PC-3 (cell line): ENCODE measurements around the gene DLL3. TPM values are rescaled to one million over a fixed set of nuclear protein-coding genes. Genes with fewer than 3 reads are reported as not detected.

ENCODE experiments used
- ATAC-seq: fragments of 200-7000 bp; cut with Tn5 transposase; 2 replicates; pipeline ENCODE4 v1.9.1; 2020; ENCODE audit warnings: mild to moderate bottlenecking, moderate library complexity
- BruUV-seq: library from RNA; stranded (reverse); fragments of 400-500 nt; replicated peaks from 2 replicates; lab custom pipeline; 2021; lab: Mats Ljungman, UMichigan
- CTCF ChIA-PET: fragments of 300-600 bp; sonication (Branson Sonifier 250); formaldehyde crosslinking; loops from one replicate; lab custom pipeline; 2022; ENCODE audit warnings: antibody characterized with exemption; lab: Charles Lee
- POLR2A ChIA-PET: fragments of 300-600 bp; sonication (Branson Sonifier 250); formaldehyde crosslinking; loops from one replicate; lab custom pipeline; 2022; ENCODE audit warnings: antibody characterized with exemption; ENCODE audit not compliant: unreplicated experiment; lab: Charles Lee
- DNase-seq: peaks from one replicate; pipeline ENCODE4 v3.0.0-alpha.2; 2015
- H2AFZ ChIP-seq: fragments of 300-600 bp; sonication (generic); 2 replicates; pipeline ENCODE4 v1.6.0; 2016; ENCODE audit warnings: antibody characterized with exemption, low read length
- H3F3A ChIP-seq: fragments of 300-600 bp; sonication (generic); one replicate; pipeline ENCODE4 v1.6.0; 2017; ENCODE audit warnings: antibody characterized with exemption, low read length, control low read depth, mild to moderate bottlenecking; ENCODE audit not compliant: unreplicated experiment
- H3K27ac ChIP-seq: fragments of 300-600 bp; sonication (generic); 2 replicates; pipeline ENCODE4 v1.5.1; 2016; ENCODE audit warnings: mild to moderate bottlenecking, low read length
- H3K27me3 ChIP-seq: fragments of 300-600 bp; sonication (generic); 2 replicates; pipeline ENCODE4 v1.6.1; 2016; ENCODE audit warnings: low read length, mixed read lengths
- H3K36me3 ChIP-seq: fragments of 300-600 bp; sonication (generic); 2 replicates; pipeline ENCODE4 v1.6.1; 2016; ENCODE audit warnings: low read depth, mixed run types, low read length, mixed read lengths
- H3K4me1 ChIP-seq: fragments of 300-600 bp; sonication (generic); 2 replicates; pipeline ENCODE4 v1.5.1; 2016; ENCODE audit warnings: low read length; ENCODE audit not compliant: insufficient read depth
- H3K4me2 ChIP-seq: fragments of 300-600 bp; sonication (generic); 2 replicates; pipeline ENCODE4 v1.6.0; 2016; ENCODE audit warnings: low read length
- H3K4me3 ChIP-seq: fragments of 300-600 bp; sonication (generic); 2 replicates; pipeline ENCODE4 v1.5.1; 2016; ENCODE audit warnings: mild to moderate bottlenecking, low read length, mixed read lengths
- H3K79me2 ChIP-seq: fragments of 300-600 bp; sonication (generic); 2 replicates; pipeline ENCODE4 v1.6.1; 2017; ENCODE audit warnings: low read length, mixed read lengths
- H3K9ac ChIP-seq: fragments of 300-600 bp; sonication (generic); 2 replicates; pipeline ENCODE4 v1.6.0; 2016; ENCODE audit warnings: mild to moderate bottlenecking, low read length
- H3K9me2 ChIP-seq: fragments of 300-600 bp; sonication (generic); replicated peaks from 2 replicates; pipeline ENCODE4 v1.6.1; 2016; ENCODE audit warnings: mixed run types, low read length, mixed read lengths
- H3K9me3 ChIP-seq: fragments of 300-600 bp; sonication (generic); 2 replicates; pipeline ENCODE4 v1.6.1; 2016; ENCODE audit warnings: low read length, mixed read lengths
- H4K20me1 ChIP-seq: fragments of 300-600 bp; sonication (generic); 2 replicates; pipeline ENCODE4 v1.6.1; 2016; ENCODE audit warnings: low read length, mixed read lengths
- EZH2 ChIP-seq: fragments of 300-600 bp; sonication (generic); IDR thresholded peaks from one replicate; pipeline ENCODE4 v1.6.1; 2017; ENCODE audit warnings: antibody characterized with exemption, mild to moderate bottlenecking, low read length; ENCODE audit not compliant: unreplicated experiment
- EZH2phosphoT487 ChIP-seq: fragments of 300-600 bp; sonication (generic); IDR thresholded peaks from 2 replicates; pipeline ENCODE4 v1.6.1; 2018; ENCODE audit warnings: mild to moderate bottlenecking, antibody characterized with exemption, low read length, borderline replicate concordance
- intact Hi-C: fragments of 100-400 bp; cut with micrococcal nuclease; formaldehyde crosslinking; loops from 2 replicates; pipeline ENCODE4 v1.9.0; 2023
- total RNA-seq: library from RNA; depleted of rRNA; stranded (reverse); fragments of >200 nt; gene quantifications from 2 replicates; pipeline ENCODE4 v1.2.3, GENCODE V29; 2014
- TF ChIP-seq, protein P1 (sequence below): fragments of 300-600 bp; sonication (generic); conservative IDR thresholded peaks from 2 replicates; pipeline ENCODE4 v1.5.1; 2017; ENCODE audit warnings: antibody characterized with exemption, low read depth, mild to moderate bottlenecking, low read length

DLL3 gene
- total RNA-seq, 1 experiment from 2014 or later, result 7.2 TPM

DNA sequence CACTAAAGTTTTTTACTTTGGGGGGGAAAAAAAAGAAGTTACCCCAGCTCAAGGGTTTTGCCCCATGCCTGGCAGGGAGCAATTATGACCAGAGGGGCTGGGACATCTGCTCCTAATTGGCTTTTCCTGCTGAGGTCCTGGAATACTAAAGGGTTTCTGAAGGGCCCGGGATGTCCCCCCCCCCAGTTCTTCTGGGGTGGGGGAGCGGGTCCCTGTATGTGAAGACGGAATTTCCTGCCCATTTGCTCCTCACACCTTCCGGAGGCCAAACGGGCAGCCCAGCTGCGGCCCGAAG is 1.1 kb upstream of the DLL3 start:
- Histone ChIP-seq H3K9me2 (no peaks in the 10 kb centered on the region), H3F3A (no peaks in the 10 kb centered on the region), H2AFZ (peak overlapping the region; percentile 98), H3K27ac (no peak overlapping the region), H4K20me1 (no peaks in the 10 kb centered on the region), H3K9ac (no peak overlapping the region), H3K4me2 (peak overlapping the region; percentile 95), H3K27me3 (no peaks in the 10 kb centered on the region), H3K36me3 (no peaks in the 10 kb centered on the region), H3K4me3 (peak overlapping the region; percentile 63), H3K4me1 (peaks cover 12% of the 10 kb centered on the region), H3K9me3 (no peaks in the 10 kb centered on the region), H3K79me2 (no peaks in the 10 kb centered on the region)
- intact Hi-C loops, result loop anchor here (5.0 kb wide), 1 partner anchor 35 kb away; the partner anchor contains the start of gene EID2B
- ATAC-seq, result no peak
- DNase-seq, result no peak
- POLR2A ChIA-PET, result interaction anchor here (0.7 kb wide), 1 partner anchor 37 kb away, joined by 5 read pairs; no protein-coding TSS in a partner anchor
- no TSS peak for BruUV-seq
- CTCF ChIA-PET, result interaction anchor here (0.6 kb wide), 2 partner anchors 15 to 35 kb away, joined by 3 read pairs; partner anchors contain the start of gene EID2B
- TF ChIP-seq EZH2 (no peak), EZH2phosphoT487 (no peak)
- TF ChIP-seq, protein P1, sequence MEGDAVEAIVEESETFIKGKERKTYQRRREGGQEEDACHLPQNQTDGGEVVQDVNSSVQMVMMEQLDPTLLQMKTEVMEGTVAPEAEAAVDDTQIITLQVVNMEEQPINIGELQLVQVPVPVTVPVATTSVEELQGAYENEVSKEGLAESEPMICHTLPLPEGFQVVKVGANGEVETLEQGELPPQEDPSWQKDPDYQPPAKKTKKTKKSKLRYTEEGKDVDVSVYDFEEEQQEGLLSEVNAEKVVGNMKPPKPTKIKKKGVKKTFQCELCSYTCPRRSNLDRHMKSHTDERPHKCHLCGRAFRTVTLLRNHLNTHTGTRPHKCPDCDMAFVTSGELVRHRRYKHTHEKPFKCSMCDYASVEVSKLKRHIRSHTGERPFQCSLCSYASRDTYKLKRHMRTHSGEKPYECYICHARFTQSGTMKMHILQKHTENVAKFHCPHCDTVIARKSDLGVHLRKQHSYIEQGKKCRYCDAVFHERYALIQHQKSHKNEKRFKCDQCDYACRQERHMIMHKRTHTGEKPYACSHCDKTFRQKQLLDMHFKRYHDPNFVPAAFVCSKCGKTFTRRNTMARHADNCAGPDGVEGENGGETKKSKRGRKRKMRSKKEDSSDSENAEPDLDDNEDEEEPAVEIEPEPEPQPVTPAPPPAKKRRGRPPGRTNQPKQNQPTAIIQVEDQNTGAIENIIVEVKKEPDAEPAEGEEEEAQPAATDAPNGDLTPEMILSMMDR, result no peak

DNA sequence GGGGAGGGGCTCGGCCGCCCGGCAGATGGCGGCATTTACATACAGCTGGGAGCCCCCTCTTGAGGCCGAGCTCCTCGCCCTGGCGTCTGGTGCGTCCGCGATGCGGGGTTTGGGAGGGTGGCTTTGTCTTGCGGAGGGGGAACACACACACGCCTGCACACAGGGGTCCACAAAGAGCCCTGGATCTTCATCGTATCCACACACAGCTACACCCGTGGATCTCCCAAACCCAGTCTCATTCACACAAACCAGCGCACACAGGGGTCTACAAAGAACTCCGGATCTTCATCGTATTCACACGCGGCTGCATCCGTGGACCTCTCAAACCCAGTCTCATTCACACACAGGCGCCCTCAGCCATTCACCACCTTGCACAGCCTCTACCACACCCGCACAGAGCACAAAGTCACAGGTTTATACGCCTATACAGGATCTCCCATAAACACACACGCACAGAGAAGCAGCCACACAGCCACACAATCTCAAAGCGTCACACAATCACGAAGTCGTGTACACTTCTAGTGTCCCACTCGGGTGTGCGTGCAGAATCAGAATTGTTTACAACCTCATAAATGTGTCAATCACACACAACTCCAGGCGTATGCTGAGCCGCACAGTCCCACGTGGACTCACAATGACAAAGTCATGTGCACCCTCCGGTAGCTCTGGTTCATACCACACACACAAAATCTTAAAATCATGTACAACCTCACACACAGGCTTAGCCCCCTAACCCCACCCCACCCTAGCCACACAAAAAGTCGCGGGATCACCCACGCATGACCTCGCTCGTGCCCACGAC is 550 bp upstream of the DLL3 start:
- POLR2A ChIA-PET, result no interaction called here
- DNase-seq, result peak; percentile 50
- peak overlapping the region; percentile 95 for H3K4me2 ChIP-seq

More for the DNA sequence above, 550 bp upstream of the DLL3 start:
- no peaks in the 10 kb centered on the region for H3K79me2 ChIP-seq
- peak; percentile 72 for ATAC-seq
- no peaks in the 10 kb centered on the region for H3K36me3 ChIP-seq
- H4K20me1 ChIP-seq, result no peaks in the 10 kb centered on the region
- H3K27ac ChIP-seq, result no peak overlapping the region
- peak overlapping the region; percentile 63 for H3K4me3 ChIP-seq
- CTCF ChIA-PET, result interaction anchor here (0.6 to 0.7 kb wide), 4 partner anchors 15 to 42 kb away, joined by 3 to 4 read pairs (median 3); partner anchors contain the start of genes EID2 and EID2B
- no peaks in the 10 kb centered on the region for H3K27me3 ChIP-seq
- H3K4me1 ChIP-seq, result peaks cover 7% of the 10 kb centered on the region
- H3F3A ChIP-seq, result no peaks in the 10 kb centered on the region
- H3K9me2 ChIP-seq, result no peaks in the 10 kb centered on the region
- intact Hi-C loops, result loop anchor here (5.0 kb wide), 1 partner anchor 34 kb away; the partner anchor contains the start of gene EID2B
- TF ChIP-seq EZH2phosphoT487, result no peak
- TF ChIP-seq, protein P1, result peak; percentile 47
- H3K9ac ChIP-seq, result no peak overlapping the region
- no TSS peak for BruUV-seq
- peak overlapping the region; percentile 98 for H2AFZ ChIP-seq
- H3K9me3 ChIP-seq, result no peaks in the 10 kb centered on the region
